ENCODE results near the gene LRP2. TPM values are rescaled to one million over a fixed set of nuclear protein-coding genes. Genes with fewer than 3 reads are reported as not detected.

LRP2 gene
- total and polyA plus RNA-seq, 2 of the 4 experiments (the other 2 are of a cell fraction): not detected

GRCh38 chr2:169077674-169078240 lies 284.6 kb downstream of the LRP2 start:
- no peak overlapping the region for H4K91ac ChIP-seq (ENCODE audit: insufficient read depth, low read depth, low read length)
- H2BK15ac ChIP-seq (ENCODE audit: low read depth, low read length): no peak overlapping the region
- DNase-seq (no peak), ATAC-seq (ENCODE audit: low read depth) (no peak)
- intact Hi-C loops (cut with micrococcal nuclease) (no loop called here), in situ Hi-C loops (cut with MboI; ENCODE audit: low sequenced_read_pairs) (no loop called here), dilution Hi-C loops (cut with HindIII; ENCODE audit: low sequenced_read_pairs, unreplicated experiment) (no loop called here)
- H2BK120ac ChIP-seq (ENCODE audit: low read depth, low read length): no peak overlapping the region
- no peak overlapping the region for H3K56ac ChIP-seq (ENCODE audit: extremely low read depth, insufficient read depth, low read length)
- BruUV-seq (replicated peaks): no TSS peak
- no peaks in the 10 kb centered on the region for H3K36me3 ChIP-seq (ENCODE audit: control insufficient read depth, insufficient read depth, low read length)
- H3K18ac ChIP-seq (ENCODE audit: low read depth, low read length): no peak overlapping the region
- CTCF ChIA-PET: no interaction called here
- no peak overlapping the region for H3K27ac ChIP-seq (ENCODE audit: insufficient read depth, low read length)
- no peak overlapping the region for H3K4me3 ChIP-seq (ENCODE audit: insufficient read depth, low read depth, low read length)
- POLR2A ChIA-PET (ENCODE audit: unreplicated experiment): no interaction called here
- H3K79me1 ChIP-seq (ENCODE audit: low read depth in 1 of 2, low read length in 2 of 2): no peaks in the 10 kb centered on the region
- peaks cover 2% of the 10 kb centered on the region; the same call in 1 of the 2 replicates for H3K9me3 ChIP-seq (ENCODE audit: control insufficient read depth, insufficient read depth, low read length)
- no peak overlapping the region for H2BK20ac ChIP-seq (ENCODE audit: low read depth, low read length)
- no peak overlapping the region for H3K14ac ChIP-seq (replicated peaks; ENCODE audit: low read depth, low read length)
- no peak overlapping the region for H4K5ac ChIP-seq (ENCODE audit: low read depth, low read length)
- no peaks in the 10 kb centered on the region for H3K27me3 ChIP-seq (ENCODE audit: control insufficient read depth, insufficient read depth, low read length)
- H3K4ac ChIP-seq (ENCODE audit: low read depth, low read length): no peak overlapping the region
- no peak overlapping the region for H3K23ac ChIP-seq (ENCODE audit: low read depth, low read length)
- no peak overlapping the region for H2BK5ac ChIP-seq (ENCODE audit: low read depth, low read length, poor library complexity, severe bottlenecking)
- TF ChIP-seq USF2 (IDR thresholded peaks at IDR 0.05; ENCODE audit: low read depth, low read length): no peak
- TF ChIP-seq RCOR1 (IDR thresholded peaks at IDR 0.05; ENCODE audit: insufficient replicate concordance, low read length): no peak
- TF ChIP-seq SMC3 (IDR thresholded peaks at IDR 0.05; ENCODE audit: low read depth, low read length): no peak
- no peak for TF ChIP-seq NFE2L2 (IDR thresholded peaks at IDR 0.05; ENCODE audit: low read depth, low read length)
- no peak for TF ChIP-seq CHD1 (IDR thresholded peaks at IDR 0.05; ENCODE audit: low read depth, low read length)
- TF ChIP-seq MAFK (IDR thresholded peaks at IDR 0.05; ENCODE audit: low read depth, low read length): no peak
- TF ChIP-seq FOS (IDR thresholded peaks at IDR 0.05; ENCODE audit: low read depth, low read length): no peak
- no peak for TF ChIP-seq ELK1 (IDR thresholded peaks at IDR 0.05; ENCODE audit: borderline replicate concordance, low read depth, low read length)
- TF ChIP-seq CEBPB (IDR thresholded peaks at IDR 0.05; ENCODE audit: low read depth, low read length): no peak
- no peak overlapping the region for H3K9ac ChIP-seq (ENCODE audit: low read depth, low read length)
- H3K4me2 ChIP-seq (ENCODE audit: low read depth, low read length): no peak overlapping the region
- H2AFZ ChIP-seq (replicated peaks; ENCODE audit: low read length, poor library complexity): no peak overlapping the region
- H4K20me1 ChIP-seq (ENCODE audit: insufficient read depth, low read length): no peaks in the 10 kb centered on the region
- no CpG with 5 or more reads among the region's 2 CpGs for WGBS, 2 experiments (ENCODE audit: extremely low coverage in 2 of 2, insufficient read length in 1 of 2)
- no peak overlapping the region for H4K8ac ChIP-seq (ENCODE audit: low read depth in 2 of 2, low read length in 2 of 2)
- H3K9me1 ChIP-seq (ENCODE audit: insufficient read depth, low read length): no peaks in the 10 kb centered on the region
- H2AK9ac ChIP-seq (replicated peaks; ENCODE audit: low read depth, low read length, poor library complexity): no peak overlapping the region
- H3K4me1 ChIP-seq (ENCODE audit: control insufficient read depth, insufficient read depth, low read length): no peaks in the 10 kb centered on the region
- H2AK5ac ChIP-seq (ENCODE audit: low read depth, low read length): no peak overlapping the region
